RWPE1 (cell line): ENCODE results near the gene HGFAC.

ENCODE experiments used
- CTCF ChIA-PET: fragments of 350-600 bp; sonication (Branson Sonifier 250); formaldehyde crosslinking; extraction: SDS; loops from one replicate; lab custom pipeline; 2021; lab: Yijun Ruan, JAX
- POLR2A ChIA-PET: fragments of 400-600 bp; formaldehyde crosslinking; extraction: SDS; loops from one replicate; lab custom pipeline; 2020; ENCODE audit warnings: antibody characterized with exemption; ENCODE audit not compliant: low non-redundant PET; lab: Yijun Ruan, JAX
- DNase-seq: peaks from one replicate; pipeline ENCODE4 v3.0.0; 2012; ENCODE audit warnings: low spot score
- H3K27ac ChIP-seq: fragments of 450-650 bp; 2 replicates; pipeline ENCODE4 v1.5.1; 2017
- TF ChIP-seq, protein P1 (sequence below): fragments of 450-650 bp; conservative IDR thresholded peaks from 2 replicates; pipeline ENCODE4 v1.5.1; 2017; ENCODE audit warnings: low read depth, mild to moderate bottlenecking

Gene HGFAC

GRCh38 chr4:3468804-3469203 is 27.0 kb downstream of the HGFAC start:
- DNase-seq = no peak
- CTCF ChIA-PET = no interaction called here
- TF ChIP-seq, protein P1, sequence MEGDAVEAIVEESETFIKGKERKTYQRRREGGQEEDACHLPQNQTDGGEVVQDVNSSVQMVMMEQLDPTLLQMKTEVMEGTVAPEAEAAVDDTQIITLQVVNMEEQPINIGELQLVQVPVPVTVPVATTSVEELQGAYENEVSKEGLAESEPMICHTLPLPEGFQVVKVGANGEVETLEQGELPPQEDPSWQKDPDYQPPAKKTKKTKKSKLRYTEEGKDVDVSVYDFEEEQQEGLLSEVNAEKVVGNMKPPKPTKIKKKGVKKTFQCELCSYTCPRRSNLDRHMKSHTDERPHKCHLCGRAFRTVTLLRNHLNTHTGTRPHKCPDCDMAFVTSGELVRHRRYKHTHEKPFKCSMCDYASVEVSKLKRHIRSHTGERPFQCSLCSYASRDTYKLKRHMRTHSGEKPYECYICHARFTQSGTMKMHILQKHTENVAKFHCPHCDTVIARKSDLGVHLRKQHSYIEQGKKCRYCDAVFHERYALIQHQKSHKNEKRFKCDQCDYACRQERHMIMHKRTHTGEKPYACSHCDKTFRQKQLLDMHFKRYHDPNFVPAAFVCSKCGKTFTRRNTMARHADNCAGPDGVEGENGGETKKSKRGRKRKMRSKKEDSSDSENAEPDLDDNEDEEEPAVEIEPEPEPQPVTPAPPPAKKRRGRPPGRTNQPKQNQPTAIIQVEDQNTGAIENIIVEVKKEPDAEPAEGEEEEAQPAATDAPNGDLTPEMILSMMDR = no peak
- POLR2A ChIA-PET = no interaction called here
- no peak overlapping the region for H3K27ac ChIP-seq

DNA sequence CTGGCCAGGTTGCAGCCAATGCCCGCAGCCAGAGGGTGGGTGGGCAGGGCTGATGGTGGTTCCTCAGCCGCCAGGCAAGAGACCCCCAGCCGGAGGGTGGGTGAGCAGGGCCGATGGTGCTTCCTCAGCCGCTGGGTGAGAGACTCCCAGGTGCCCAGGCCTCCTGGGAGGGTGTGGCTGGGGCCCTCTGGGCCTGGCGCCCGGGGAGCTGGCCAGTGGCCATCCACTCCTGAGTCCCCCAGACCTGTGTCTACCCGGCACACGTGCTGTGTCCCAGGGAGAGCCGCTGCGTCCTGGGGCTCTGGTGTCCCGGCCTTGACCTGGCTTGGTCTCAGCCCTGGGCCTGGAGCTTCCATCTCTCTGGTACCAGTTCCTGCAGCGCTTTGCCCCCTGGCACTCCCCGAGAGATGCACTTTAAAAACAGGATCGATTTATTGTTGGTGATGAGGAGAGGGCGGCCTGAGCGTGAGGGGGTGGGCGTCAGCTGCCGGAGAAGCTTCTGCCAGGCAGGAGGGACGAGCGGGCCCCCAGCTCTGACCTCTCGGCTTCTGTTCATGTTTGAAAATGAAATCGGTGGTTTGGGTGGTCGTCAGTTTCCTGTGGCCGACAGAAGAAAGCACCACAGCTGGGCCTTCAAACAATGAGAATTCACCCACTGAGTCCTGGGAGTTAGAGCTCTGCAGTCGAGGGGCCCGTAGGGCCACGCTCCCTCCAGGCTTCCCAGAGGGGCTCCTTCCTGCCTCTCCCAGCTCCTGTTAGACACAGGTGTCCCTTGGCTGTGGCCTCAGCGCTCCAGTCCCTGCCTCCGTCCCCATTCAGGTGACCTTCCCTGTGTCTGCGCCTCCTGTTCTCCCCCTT is 27.8 kb downstream of the HGFAC start:
- ChIA-PET POLR2A (no interaction called here), CTCF (no interaction called here)
- TF ChIP-seq, protein P1 = no peak
- DNase-seq = no peak
- peak overlapping the region; percentile 40 for H3K27ac ChIP-seq

GRCh38 chr4:3470244-3471097 is 28.7 kb downstream of the HGFAC start:
- DNase-seq = no peak
- POLR2A ChIA-PET = no interaction called here
- TF ChIP-seq, protein P1 = no peak
- peak overlapping the region; percentile 40 for H3K27ac ChIP-seq
- CTCF ChIA-PET = interaction anchor here (2.4 kb wide), 1 partner anchor 11 kb away, joined by 9 read pairs; no protein-coding TSS in a partner anchor

GRCh38 chr4:3471098-3471760 is 29.5 kb downstream of the HGFAC start:
- peak overlapping the region; percentile 40; the same call in 1 of the 2 replicates for H3K27ac ChIP-seq
- DNase-seq = no peak
- TF ChIP-seq, protein P1 = no peak
- POLR2A ChIA-PET = no interaction called here
- CTCF ChIA-PET = interaction anchor here (2.4 kb wide), 1 partner anchor 10 kb away, joined by 9 read pairs; no protein-coding TSS in a partner anchor

- DNase-seq = no peak
- ChIA-PET CTCF (interaction anchor here (2.4 kb wide), 1 partner anchor 9 kb away, joined by 9 read pairs; no protein-coding TSS in a partner anchor), POLR2A (no interaction called here)
- TF ChIP-seq, protein P1 = no peak
- no peak overlapping the region for H3K27ac ChIP-seq
These were observed 30.1 kb downstream of the HGFAC start for GRCh38 chr4:3471886-3472285.
